ENCODE data around the gene SCGB1C2.
"Not testable (repeated sequence)": the region's sequence is repeated elsewhere in the genome, so short reads cannot be mapped to it uniquely, and the experiment has no call there.

SCGB1C2 gene

DNA sequence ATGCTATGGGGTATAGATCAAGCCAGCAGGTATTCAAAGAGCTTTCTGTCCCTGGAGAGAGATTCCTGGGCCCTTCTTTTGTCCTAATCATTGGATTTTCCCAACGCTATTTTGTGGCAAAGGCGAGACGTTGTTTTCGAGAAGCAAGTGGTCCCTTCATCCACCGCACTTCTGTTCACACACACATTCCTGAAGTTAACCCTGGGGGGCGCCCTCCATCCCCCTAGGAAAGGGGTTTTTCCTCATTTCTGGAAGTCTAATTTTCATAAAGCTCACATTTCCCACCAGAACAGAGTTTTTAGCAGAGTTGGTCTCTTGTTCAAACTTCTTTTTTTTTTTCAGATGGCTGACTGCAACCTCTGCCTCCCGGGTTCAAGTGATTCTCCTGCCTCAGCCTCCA, 11.9 kb downstream of the SCGB1C2 start:
- DNase-seq = no peak

DNA sequence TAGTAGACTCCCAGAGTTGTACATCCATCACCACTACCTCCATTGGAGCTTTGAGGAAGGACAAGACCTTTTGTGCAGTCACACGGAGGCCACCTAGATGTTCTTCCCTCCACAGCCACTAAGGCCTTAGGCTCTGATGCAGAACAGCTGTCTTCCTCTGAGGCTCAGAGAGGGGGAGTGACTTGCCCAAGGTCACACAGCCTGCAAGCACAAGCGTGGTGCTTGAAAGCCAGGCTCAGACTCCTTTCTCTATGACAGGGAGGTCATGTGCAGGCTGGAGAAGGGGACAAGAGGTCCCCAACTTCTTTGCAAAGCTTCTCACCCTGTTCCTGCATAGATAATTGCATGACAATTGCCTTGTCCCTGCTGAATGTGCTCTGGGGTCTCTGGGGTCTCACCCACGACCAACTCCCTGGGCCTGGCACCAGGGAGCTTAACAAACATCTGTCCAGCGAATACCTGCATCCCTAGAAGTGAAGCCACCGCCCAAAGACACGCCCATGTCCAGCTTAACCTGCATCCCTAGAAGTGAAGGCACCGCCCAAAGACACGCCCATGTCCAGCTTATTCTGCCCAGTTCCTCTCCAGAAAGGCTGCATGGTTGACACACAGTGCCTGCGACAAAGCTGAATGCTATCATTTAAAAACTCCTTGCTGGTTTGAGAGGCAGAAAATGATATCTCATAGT, 12.7 kb downstream of the SCGB1C2 start:
- no peak for DNase-seq

DNA sequence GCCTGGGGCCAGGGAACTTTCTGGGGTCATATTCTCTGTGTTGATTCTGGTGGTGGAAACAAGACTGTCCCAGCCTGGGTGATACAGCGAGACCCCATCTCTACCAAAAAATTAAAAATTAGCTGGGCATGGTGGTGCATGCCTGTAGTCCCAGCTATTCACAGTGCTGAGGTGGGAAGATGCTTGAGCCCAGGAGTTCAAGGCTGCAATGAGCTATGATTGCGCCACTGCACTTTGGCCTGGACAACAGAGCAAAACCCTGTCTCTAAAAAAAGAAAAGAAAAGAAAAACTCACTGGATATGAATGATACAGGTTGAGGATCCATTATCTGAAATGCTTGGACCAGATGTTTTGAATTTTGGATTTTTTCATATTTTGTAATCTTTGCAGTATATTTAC, 13.6 kb downstream of the SCGB1C2 start:
- no peak for DNase-seq

DNA sequence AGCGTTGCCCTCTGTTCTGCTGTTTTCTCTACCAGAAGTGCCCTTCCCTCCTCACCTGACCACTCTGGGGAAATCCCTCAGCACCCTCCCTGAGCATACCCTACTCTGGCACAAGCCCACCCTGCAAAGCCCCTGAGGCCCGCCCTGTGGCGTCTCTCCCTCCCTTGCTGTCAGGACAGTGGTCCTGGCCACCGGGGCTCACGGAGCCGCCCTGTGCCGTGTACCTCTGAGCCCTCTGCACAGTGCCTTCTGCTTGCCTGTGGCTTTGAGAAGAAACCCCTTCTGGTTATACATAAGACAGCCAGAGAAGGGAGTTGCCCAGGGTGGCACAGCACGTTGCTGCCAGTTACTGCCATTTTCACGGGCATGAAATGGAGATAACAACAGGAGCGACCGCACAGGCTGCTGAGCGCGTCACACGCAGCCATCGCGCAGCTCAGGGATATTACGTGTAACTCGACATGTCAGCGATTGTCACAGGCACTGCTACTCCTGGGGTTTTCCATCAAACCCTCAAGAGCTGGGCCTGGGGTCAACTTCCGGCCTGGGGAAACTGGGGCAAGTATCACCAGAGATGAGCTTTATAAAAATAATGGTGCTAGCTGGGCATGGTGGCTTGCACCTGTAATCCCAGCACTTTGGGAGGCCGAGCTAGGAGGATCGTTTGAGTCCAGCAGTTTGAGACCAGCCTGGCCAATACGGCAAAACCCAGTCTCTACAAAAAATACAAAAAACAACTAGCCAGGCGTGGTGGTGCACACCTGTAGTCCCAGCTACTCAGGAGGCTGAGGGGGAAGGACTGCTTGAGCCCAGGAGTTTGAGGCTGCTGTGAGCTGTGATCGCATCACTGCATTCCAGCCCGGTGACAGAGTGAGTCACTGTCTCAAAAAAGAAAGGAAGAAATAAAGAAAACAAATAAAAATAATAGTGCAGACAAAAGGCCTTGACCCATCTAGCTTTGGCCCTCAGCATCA, 14.8 kb downstream of the SCGB1C2 start:
- no peak for DNase-seq

DNA sequence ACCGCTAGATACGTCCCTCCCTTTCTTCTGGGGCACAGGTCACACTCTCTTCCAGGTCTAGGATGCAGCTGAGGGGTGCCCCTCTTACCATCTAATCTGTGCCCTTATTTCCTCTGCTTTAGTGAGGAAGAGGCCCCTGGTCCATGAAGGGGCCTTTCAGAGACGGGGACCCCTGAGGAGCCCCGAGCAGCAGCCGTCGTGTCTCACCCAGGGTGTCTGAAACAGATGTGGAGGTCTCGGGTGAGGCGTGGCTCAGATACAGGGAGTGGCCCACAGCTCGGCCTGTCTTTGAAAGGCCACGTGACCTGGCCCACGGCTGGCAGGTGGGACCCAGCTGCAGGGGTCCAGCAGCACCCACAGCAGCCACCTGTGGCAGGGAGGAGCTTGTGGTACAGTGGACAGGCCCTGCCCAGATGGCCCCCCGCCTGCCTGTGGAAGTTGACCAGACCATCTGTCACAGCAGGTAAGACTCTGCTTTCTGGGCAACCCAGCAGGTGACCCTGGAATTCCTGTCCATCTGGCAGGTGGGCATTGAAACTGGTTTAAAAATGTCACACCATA, 15.6 kb downstream of the SCGB1C2 start:
- no peak for DNase-seq

DNA sequence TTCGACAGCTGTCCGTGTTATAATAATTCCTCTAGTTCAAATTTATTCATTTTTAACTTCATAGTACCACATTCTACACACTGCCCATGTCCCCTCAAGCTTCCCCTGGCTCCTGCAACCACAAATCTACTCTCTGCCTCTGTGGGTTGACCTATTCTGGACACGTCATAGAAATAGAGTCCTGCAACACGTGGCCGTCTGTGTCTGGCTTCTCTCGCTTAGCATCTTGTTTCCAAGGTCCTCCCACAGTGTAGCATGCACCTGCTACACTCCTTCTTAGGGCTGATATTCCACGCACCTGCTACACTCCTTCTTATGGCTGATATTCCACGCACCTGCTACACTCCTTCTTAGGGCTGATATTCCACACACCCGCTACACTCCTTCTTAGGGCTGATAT, 16.5 kb downstream of the SCGB1C2 start:
- DNase-seq = no peak

DNA sequence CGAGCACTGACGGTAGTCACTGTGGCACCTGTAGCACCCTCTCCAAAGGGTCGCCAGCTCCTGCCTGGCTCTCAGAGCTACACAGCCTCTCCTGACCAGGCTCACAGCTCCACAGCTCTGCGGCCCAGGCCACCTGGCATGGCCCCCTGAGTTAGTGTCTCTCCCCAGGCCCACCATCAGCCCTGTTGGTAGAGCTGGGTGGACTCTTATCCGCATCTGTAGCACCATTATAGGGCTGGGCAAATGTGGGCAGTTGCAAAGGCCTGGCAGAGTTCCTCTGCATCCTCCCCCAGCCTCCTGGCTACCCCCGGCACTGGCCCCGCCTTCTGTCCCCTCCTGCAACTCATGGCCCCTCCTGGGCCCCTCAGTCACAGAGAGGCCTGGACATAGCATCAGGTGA, 18.2 kb downstream of the SCGB1C2 start:
- DNase-seq = no peak

DNA sequence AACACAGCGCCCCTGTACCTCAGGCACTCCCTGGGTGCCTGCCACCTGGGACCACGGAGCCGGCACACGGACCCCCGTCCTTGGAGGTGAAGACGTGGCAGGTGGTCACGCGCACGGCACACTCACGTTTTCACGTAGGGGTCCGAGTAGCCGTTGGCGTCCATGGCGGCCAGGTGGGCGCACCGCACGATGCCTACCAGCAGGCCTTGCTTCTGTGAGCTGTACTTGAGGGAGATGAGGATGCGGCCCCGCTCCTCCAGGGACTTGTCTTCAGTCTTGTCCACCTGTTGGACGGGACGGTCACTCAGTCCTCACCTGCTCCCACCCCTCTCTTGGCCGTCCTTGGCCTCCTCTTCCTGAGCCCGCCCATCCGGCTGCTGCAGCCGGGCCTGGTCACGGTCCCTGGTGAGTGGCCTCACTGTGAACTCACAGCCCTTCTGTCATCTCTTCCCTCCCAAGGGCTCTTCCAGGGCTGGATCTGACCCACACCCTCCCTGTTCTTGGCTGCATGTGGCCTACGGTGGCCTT, 18.8 kb downstream of the SCGB1C2 start:
- DNase-seq = no peak

DNA sequence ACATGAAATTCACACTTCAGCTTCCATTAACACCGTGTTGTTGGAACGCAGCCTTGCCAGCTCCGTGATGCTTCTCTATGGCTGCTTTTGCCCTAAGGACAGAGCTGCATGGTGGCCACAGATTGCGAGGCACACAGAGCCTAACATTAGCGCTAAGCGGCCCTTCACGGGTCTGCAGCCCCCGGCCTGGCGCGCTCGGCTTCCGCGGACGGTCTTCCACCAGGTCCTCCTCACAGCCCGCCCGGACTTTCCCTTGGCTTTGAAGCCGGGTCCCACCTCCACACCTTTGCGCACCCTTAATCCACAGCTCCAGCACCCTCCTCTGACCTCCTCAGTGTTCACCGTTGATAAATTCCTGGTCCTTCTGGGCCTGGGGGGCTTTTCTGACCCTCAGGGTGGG, 19.6 kb downstream of the SCGB1C2 start:
- no peak for DNase-seq

DNA sequence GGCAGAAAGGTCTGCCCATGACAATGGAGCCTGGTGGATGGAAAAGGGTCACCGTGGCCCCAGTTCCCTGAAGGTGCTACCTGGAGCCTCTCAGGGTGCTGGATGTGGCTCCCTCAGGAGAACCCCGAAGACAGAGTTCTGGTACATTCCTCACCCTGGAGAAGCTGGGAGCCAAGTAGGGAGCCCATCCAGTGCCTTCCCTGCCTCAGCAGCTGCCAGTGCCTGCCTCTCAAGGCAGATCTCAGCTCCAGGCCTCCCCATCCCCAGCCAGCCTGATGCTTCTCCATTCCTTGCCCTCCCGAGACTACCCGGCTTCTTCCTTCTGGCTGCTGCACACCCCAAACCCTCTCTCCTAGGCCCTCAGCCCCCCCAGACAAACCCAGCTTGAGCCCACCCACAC, 20.5 kb downstream of the SCGB1C2 start:
- DNase-seq = no peak

DNA sequence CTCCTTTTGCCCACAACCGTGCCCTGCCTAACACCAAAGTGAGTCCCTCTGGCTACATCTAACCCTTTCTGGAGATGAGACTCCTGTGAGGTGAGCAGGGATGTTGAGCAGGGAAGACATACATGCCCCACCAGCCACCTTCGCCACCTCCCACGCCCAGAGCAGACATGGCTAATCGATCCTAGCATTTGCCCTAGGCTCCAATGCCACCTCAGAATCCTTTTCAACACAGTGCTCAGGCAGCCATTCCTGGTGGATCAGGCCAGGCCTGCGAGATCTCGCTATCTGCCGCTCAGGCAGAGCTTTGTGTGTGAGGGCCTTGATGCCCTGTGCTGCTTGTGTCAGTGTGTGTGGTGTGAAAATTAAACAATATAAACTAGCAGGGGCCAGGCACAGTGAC, 21.0 kb downstream of the SCGB1C2 start:
- DNase-seq = no peak

DNA sequence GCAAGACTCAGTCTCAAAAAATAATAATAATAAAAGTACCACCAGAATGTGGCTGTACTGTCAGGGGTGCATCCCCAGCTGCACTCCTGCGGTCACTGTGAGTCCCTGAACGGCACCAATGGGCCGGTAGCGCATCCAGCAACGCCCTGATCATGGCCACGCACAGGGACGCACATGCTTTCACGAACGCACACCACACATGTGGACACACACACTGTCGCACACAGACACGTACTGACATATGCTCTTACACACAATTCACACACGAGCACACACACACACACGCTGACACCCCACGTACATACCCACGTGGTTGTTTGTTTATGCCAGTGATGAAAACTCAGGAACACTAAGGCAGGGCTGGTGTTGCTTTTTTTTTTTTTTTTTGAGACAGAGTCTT, 22.2 kb downstream of the SCGB1C2 start:
- DNase-seq = no peak

DNA sequence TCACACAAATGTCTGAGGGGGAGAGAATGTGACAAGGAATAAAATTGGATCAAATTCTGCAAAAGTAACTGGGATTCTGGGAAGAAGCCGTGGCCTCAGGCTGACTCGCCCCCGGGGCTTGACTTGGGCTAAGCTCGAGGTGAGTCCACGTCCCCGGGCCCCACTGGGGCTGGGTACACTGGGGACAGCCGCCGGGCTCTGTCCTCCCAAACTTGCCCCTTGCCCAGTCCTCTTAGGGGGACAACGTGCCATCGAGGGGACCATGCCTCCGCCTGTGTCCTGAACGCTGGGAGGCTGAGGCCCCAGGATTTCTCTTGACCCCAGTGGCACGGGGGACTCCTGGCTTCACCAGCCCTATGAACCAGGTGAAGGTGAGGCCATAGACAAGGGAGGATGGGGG, 23.0 kb downstream of the SCGB1C2 start:
- DNase-seq = no peak

DNA sequence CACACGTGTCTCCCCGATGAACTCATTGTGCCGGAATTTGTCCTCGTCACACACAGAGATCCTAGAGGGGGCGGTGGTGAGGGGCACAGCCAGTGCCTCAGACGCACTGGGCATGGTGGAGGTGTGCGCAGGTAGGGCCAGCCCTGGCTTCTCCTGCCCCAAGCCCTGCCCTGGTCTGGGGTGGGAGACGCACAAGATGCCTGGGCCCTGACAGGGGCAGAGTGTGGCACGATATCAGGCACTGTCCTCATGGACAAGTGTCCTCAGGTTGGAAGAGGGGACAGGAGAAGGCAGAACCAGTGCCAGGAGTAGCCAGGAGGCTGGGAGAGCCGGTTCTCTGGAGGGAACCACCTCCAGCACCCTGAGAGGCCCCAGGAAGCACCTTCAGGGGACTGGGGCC, 24.1 kb downstream of the SCGB1C2 start:
- DNase-seq = no peak

DNA sequence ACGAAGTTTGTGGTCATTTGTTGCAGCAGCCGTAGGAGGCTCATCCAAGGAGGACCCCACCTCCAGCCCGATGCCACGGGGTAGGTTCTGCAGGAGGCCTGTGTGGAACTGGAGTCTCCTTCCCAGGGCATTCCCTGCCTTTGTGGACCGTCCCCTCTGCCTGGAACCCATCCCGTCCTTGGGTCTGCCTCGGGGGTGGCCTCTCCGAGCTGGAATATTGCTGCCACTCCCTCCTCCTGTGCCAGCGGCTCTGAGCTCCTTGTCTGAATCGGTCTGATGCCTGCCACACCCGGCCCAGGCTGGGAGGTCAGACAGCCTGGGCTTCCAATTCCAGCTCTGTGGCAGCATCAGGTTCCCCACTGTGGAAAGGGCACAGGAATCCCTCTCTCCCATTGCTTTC, 25.3 kb downstream of the SCGB1C2 start:
- no peak for DNase-seq

DNA sequence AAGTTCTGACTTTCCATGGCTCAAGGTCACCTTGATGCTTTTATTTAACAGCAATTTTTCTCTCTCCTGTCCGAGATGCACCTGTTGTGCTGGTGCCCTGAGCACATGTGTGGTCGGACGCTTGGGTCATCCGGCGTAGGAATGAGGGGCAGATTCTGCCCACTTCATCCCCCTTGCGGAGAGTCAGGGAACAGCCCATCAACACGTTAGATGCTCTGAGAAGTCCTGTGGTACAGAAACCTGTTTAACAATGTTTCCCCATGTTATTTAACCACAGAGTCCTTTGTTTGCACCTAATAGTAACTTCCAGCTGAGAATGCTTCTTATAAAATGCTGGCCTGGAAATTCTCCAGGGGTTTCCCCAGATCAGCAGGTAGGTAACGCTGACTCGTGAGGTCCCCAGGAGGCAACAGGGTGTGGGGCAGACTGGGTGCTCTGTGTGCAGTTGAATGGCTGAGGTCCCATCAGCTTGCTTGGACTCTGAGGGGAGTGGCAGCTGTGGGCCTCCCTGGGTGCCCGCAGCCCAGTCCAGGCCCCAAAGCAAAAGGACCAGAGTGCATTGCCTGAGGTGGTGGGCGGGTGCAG, 26.2 kb downstream of the SCGB1C2 start:
- DNase-seq = no peak

DNA sequence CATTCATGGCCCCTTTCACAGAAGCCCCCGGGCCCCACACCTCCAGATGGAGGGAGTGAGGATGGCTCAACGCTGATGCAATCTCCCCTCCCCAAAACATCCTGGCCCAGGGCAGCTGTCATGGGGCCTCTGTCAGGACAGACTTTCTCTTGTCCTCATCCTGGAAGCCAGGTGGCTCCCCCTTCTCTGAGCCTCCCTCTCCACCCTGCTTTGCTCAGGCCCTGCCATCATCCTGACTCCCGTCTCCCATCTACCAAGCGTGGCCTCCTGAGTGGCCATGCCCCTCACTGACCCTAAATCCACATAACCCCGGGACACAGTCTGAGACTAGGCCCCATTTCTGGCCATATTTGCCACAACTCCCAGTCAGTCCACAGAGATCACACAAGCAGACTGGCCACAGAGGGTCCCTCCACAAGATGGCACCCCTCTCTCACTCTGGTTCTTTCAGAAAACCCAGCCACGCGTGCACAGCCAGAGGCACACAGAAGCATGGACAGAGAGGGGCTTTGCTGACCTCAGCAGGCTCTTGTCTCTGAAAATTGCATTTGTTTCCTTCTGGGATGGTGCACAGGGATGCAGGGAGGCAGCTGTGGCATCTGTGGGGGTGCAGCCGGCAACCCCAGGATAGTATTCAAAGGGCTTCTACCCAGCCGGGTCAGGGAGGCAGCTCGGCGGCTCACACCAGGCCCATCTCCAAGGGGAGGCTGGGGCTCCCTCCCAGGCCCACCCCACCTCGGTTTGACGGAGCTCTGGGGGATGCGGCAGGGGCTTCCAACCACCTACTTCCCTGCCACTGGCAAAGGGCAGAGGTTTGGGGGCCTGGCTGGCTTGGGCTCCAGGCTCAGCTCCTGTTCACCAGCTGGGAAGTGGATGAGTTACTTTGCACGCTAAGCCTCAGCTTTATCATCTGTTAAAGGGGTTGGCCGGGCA, 27.2 kb downstream of the SCGB1C2 start:
- peak; percentile 7 for DNase-seq

DNA sequence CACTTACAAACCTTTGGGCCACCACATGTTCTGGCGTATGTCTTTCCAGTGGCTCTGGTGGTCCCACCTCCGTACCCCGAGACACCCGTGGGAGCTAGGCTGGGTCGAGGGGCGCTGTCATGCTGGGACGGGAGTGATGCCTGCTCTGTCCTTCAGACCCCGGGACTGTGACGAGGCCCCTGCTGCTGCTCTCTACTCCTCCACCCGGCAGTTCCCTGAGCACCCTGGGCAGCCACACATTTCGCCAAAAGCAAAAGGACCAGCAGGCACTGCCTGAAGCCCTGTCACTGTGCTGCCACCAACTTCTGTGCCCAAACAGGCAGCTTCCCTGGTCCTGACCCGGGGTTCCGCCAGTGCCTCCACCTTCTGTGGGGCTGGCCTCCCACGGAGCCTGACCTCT, 28.6 kb downstream of the SCGB1C2 start:
- no peak for DNase-seq

DNA sequence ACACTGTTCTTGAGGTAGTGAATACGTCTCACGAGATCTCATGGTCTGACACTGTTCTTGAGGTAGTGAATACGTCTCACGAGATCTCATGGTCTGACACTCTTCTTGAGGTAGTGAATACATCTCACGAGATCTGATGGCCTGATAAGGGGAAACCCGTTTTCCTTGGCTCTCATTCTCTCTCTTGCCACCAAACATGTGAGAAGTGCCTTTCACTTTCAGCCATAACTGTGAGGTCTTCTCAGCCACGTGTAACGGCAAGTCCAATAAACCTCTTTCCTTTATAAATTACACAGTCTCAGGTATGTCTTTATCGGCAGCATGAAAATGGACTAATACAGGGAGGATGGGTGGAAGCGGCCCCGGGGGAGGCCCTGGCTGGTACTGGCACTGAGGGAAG, 31.2 kb downstream of the SCGB1C2 start:
- DNase-seq = not testable (repeated sequence)

DNA sequence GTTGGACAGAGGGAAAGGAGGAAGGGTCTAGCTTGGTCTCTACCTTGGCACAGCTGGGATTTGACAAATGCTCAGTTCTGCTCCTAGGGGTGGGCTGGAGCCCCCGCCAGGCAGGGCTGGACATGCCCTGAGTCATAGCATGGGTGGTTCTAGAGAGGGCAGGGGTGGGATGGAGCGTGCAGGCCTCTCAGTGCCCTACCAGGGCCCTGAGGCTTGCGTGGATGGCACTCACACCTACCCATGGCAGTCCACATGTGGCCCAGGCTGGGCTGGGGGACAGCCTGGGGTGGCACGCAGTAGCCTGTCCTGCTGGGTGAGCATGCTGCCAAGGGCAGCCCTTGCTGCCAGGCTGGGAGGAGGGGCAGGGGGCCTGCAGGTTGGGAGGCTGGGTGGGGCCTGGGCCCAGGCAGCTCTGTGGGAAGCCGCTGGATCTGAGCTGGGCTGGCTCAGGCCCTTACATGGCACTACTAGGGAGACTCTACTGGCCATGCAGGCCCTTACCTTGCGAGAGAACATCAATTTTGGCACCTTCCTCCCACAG, 32.8 kb downstream of the SCGB1C2 start:
- DNase-seq = no peak

DNA sequence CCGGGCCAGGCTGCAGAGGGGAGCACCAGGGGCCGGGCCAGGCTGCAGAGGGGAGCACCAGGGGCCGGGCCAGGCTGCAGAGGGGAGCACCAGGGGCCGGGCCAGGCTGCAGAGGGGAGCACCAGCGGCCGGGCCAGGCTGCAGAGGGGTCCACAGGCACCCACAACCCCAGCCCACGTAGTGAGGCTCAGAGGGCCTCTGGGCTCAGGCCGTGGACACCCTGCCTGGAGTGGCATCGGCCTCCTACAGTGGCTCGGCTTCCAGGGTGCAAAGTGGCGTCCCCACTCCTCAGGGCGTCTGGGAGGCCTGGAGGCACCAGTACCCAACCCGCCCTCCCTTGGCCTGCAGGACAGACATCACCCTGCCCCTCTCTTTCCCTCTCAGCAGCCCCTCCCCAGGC, 34.5 kb downstream of the SCGB1C2 start:
- no peak for DNase-seq

DNA sequence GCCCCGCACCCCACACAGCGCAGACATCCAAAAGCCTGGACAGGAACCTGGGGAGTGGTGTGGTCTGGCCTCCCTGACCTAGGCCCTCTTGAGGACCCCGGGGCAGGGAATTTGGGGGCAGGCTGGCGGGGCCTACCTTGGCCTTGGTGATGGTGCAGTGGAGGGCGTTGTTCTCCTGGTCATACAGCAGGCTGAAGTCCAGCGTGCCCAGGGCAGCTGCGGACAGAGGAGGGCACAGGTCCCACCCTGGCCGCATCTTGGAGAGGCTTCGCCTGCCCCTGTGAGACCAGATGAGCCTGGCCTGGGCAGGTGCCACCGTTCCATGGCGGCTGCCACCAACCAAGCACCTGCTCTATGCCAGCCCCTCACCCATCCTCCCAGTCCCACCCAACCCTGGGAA, 35.0 kb downstream of the SCGB1C2 start:
- DNase-seq = no peak

Data from effector CD8-positive, alpha-beta T cell (primary cell).